ENCODE measurements around the gene CFAP68.
"Not testable (repeated sequence)": the region's sequence is repeated elsewhere in the genome, so short reads cannot be mapped to it uniquely, and the experiment has no call there.

CFAP68 gene

DNA sequence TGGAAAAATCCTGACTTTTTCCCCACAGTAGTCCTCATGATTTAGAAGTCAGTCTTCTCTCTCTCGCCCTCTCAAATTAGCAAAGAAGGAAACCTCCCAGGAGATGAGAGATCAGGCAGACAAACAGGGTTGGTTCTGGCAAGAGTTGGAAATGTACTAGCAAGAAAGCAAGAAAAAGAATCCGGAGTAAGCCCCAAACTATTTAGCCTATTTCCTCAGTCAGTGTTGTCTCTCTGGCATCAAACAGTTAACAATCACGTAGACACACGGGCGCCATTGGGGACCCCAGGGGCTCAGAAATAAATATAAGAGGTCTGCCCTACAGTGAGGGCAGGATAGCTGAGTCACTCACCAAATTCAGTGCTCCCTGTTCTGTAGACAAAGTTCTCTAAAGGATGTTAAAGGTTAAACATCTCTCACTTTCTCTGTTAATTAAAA is 44.0 kb downstream of the CFAP68 start:
- Histone ChIP-seq H3K4me3 (ENCODE audit: low read depth in 1 of 5, low read length in 5 of 5) (peak overlapping the region in 4 of 5 donors; percentile 1 to 43 (median 30)), H3K4me1 (ENCODE audit: control insufficient read depth in 5 of 5, insufficient read depth in 5 of 5, low read length in 5 of 5) (peaks cover 8 to 57% (median 47%) of the 10 kb centered on the region in 5 donors), H3K36me3 (ENCODE audit: control insufficient read depth in 5 of 5, insufficient read depth in 5 of 5, low read length in 5 of 5) (no peaks in the 10 kb centered on the region), H3K9me3 (ENCODE audit: control insufficient read depth in 5 of 5, low read length in 5 of 5) (no peaks in the 10 kb centered on the region), H3K9ac (ENCODE audit: low read length in 5 of 5) (peak overlapping the region; percentile 49 to 87 (median 64)), H3K27me3 (ENCODE audit: control insufficient read depth in 5 of 5, insufficient read depth in 4 of 5, low read length in 5 of 5) (no peaks in the 10 kb centered on the region), H3K27ac (ENCODE audit: low read depth, low read length) (peak overlapping the region; percentile 94)

DNA sequence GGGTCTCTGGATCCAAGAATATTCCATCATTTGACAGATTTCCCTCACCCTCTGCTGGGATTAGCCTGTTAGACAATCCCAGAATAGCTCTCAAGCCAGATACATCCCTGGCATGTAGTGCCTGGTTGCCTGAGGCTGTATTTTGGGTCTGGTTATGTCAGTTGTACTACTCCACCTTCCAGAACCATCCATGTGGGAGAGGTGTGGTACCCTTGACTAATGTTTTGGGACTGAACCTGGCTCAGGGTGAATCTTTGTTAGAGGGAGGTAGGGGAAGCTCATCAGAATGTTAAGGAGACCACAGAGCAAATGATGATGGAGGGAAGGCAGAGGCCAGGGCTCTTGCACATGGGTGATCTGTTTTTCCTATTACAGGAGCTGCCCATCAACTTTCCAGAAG is 44.6 kb downstream of the CFAP68 start:
- H3K27ac ChIP-seq (ENCODE audit: low read depth, low read length), result peak overlapping the region; percentile 94
- peak overlapping the region in 1 of 5 donors; percentile 21 for H3K4me3 ChIP-seq (ENCODE audit: low read depth in 1 of 5, low read length in 5 of 5)
- H3K27me3 ChIP-seq (ENCODE audit: control insufficient read depth in 5 of 5, insufficient read depth in 4 of 5, low read length in 5 of 5), result no peaks in the 10 kb centered on the region
- H3K36me3 ChIP-seq (ENCODE audit: control insufficient read depth in 5 of 5, insufficient read depth in 5 of 5, low read length in 5 of 5), result no peaks in the 10 kb centered on the region
- H3K9me3 ChIP-seq (ENCODE audit: control insufficient read depth in 5 of 5, low read length in 5 of 5), result no peaks in the 10 kb centered on the region
- H3K4me1 ChIP-seq (ENCODE audit: control insufficient read depth in 5 of 5, insufficient read depth in 5 of 5, low read length in 5 of 5), result peaks cover 8 to 52% (median 42%) of the 10 kb centered on the region in 5 donors
- H3K9ac ChIP-seq (ENCODE audit: low read length in 5 of 5), result peak overlapping the region; percentile 49 to 87 (median 64)

DNA sequence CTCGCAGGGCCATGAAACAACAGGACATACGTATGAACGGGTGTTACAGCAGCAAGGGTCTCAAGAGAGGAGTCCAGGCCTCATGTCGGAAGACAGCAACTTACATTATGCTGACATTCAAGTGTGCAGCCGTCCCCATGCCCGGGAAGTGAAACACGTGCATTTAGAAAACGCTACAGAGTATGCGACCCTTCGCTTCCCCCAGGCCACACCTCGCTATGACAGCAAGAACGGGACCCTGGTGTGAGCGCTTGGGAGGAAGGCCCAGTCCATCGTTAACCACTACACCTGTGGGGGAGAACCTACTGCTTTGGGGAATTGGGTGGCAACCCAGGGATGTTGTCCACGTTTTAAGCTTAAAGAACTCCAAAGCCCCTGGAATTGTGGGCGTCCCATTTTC is 46.6 kb downstream of the CFAP68 start:
- H3K4me3 ChIP-seq (ENCODE audit: low read depth in 1 of 5, low read length in 5 of 5), result peak overlapping the region in 4 of 5 donors; percentile 65 to 73 (median 69)
- no peaks in the 10 kb centered on the region for H3K9me3 ChIP-seq (ENCODE audit: control insufficient read depth in 5 of 5, low read length in 5 of 5)
- peaks cover 8 to 51% (median 41%) of the 10 kb centered on the region in 5 donors for H3K4me1 ChIP-seq (ENCODE audit: control insufficient read depth in 5 of 5, insufficient read depth in 5 of 5, low read length in 5 of 5)
- H3K36me3 ChIP-seq (ENCODE audit: control insufficient read depth in 5 of 5, insufficient read depth in 5 of 5, low read length in 5 of 5), result no peaks in the 10 kb centered on the region
- H3K27ac ChIP-seq (ENCODE audit: low read depth, low read length), result peak overlapping the region; percentile 94
- H3K27me3 ChIP-seq (ENCODE audit: control insufficient read depth in 5 of 5, insufficient read depth in 4 of 5, low read length in 5 of 5), result no peaks in the 10 kb centered on the region
- peak overlapping the region in 1 of 5 donors; percentile 44 for H3K9ac ChIP-seq (ENCODE audit: low read length in 5 of 5)

DNA sequence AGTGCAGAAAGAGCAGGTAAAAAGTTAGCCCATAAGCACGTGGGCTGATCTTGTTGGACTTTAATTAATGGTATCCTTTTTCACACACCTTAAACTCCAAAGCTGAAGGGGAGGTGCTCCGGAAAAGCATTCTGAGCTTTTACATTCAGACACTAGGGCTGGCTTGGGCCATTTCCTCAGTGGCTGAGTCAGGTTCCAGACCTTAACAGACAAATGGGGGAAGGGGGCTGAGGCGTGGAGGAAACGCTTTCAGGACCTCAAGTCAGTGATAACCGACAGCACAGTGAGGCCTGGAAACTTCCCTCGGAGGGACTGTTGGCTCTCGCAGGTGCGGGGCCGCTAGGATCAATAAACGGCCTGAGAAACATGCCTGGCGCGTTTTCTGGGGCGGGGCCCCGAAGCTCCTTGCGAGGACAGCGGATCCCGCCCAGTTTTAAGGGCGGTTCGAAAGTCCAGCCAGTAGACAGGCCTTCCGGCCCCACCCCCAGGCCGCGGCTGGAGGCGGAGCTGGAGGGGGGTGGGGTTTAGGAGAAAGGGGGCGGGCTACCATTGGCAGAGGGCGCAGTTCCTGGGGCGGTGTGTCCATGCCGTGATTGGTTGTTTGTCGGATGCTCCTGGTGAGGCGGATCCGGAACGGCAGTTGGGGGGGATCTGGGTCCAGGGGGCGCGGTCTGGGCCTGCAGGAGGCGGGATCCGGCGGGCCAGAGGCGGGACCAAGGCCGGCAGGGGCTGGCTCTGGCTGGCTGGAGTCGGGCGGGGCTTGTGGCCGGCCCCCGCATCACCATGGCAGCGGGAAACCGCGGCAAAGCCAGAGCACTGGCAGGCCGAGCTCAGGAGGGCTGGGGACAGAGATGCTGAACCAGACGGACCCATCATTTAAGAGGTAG is 47.4 kb downstream of the CFAP68 start:
- Histone ChIP-seq H3K9me3 (ENCODE audit: control insufficient read depth in 5 of 5, low read length in 5 of 5) (no peaks in the 10 kb centered on the region), H3K9ac (ENCODE audit: low read length in 5 of 5) (peak overlapping the region in 4 of 5 donors; percentile 44 to 76 (median 69)), H3K27me3 (ENCODE audit: control insufficient read depth in 5 of 5, insufficient read depth in 4 of 5, low read length in 5 of 5) (no peaks in the 10 kb centered on the region), H3K4me1 (ENCODE audit: control insufficient read depth in 5 of 5, insufficient read depth in 5 of 5, low read length in 5 of 5) (peaks cover 8 to 51% (median 41%) of the 10 kb centered on the region in 5 donors), H3K27ac (ENCODE audit: low read depth, low read length) (peak overlapping the region; percentile 94), H3K36me3 (ENCODE audit: control insufficient read depth in 5 of 5, insufficient read depth in 5 of 5, low read length in 5 of 5) (no peaks in the 10 kb centered on the region), H3K4me3 (ENCODE audit: low read depth in 1 of 5, low read length in 5 of 5) (peak overlapping the region; percentile 65 to 81 (median 71))

DNA sequence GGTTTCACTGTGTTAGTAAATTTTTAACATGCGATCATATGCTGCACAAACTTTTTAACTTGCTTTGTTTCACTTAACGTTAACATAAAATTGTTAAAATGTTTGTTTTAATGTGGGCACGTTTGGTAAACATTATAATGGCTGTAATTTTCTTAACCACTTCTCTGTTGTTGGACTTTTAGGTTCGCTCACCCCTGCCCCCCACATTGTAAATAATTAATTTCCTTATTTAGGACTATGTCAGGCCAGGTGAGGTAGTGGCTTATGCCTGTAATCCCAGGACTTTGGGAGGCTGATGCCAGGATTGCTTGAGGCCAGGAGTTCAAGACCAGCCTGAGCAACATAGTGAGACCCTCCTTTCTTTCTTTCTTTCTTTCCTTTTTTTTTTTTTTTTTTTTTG is 51.1 kb downstream of the CFAP68 start:
- Histone ChIP-seq H3K4me3 (ENCODE audit: low read depth in 1 of 5, low read length in 5 of 5) (no peak overlapping the region), H3K4me1 (ENCODE audit: control insufficient read depth in 5 of 5, insufficient read depth in 5 of 5, low read length in 5 of 5) (peaks cover 5 to 36% (median 28%) of the 10 kb centered on the region in 5 donors), H3K36me3 (ENCODE audit: control insufficient read depth in 5 of 5, insufficient read depth in 5 of 5, low read length in 5 of 5) (no peaks in the 10 kb centered on the region), H3K9ac (ENCODE audit: low read length in 5 of 5) (no peak overlapping the region), H3K27ac (ENCODE audit: low read depth, low read length) (no peak overlapping the region), H3K27me3 (ENCODE audit: control insufficient read depth in 5 of 5, insufficient read depth in 4 of 5, low read length in 5 of 5) (no peaks in the 10 kb centered on the region), H3K9me3 (ENCODE audit: control insufficient read depth in 5 of 5, low read length in 5 of 5) (no peaks in the 10 kb centered on the region)

DNA sequence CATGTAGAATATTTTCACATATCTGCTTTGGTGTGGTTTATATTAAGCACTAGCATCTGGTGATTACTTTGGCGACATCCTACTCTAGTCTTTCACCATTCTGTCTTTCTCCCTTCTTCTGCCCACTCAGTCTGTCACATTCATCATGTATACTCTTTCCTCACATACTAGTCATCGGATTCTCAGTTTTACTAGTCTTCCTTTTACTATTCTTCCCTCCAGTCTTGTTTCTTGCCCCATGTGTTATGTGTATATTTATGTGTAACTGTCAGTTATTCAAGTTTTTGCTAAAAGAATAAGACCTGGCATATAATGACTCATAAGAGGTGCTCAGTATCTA is 53.2 kb downstream of the CFAP68 start:
- Histone ChIP-seq H3K27ac (ENCODE audit: low read depth, low read length) (peak overlapping the region; percentile 92), H3K4me1 (ENCODE audit: control insufficient read depth in 5 of 5, insufficient read depth in 5 of 5, low read length in 5 of 5) (peaks cover 5 to 40% (median 33%) of the 10 kb centered on the region in 5 donors), H3K4me3 (ENCODE audit: low read depth in 1 of 5, low read length in 5 of 5) (no peak overlapping the region), H3K9me3 (ENCODE audit: control insufficient read depth in 5 of 5, low read length in 5 of 5) (no peaks in the 10 kb centered on the region), H3K9ac (ENCODE audit: low read length in 5 of 5) (no peak overlapping the region), H3K36me3 (ENCODE audit: control insufficient read depth in 5 of 5, insufficient read depth in 5 of 5, low read length in 5 of 5) (no peaks in the 10 kb centered on the region), H3K27me3 (ENCODE audit: control insufficient read depth in 5 of 5, insufficient read depth in 4 of 5, low read length in 5 of 5) (peaks cover 0 to 3% (median 0%) of the 10 kb centered on the region in 5 donors)

DNA sequence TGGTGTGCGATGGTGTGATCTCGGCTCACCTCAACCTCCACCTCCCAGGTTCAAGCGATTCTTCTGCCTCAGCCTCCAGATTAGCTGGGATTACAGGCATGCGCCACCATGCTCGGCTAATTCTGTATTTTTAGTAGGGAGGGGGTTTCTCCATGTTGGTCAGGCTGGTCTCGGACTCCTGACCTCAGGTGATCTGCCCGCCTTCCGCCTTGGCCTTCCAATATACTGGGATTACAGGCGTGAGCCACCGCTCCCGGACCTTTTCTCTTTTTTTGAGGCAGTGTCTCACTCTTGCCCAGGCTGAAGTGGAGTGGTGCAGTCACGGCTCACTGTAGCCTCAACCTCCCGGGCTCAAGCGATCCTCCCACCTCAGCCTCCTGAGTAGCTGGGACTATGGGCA is 53.8 kb downstream of the CFAP68 start:
- H3K27me3 ChIP-seq (ENCODE audit: control insufficient read depth in 5 of 5, insufficient read depth in 4 of 5, low read length in 5 of 5); H3K9ac ChIP-seq (ENCODE audit: low read length in 5 of 5); H3K4me3 ChIP-seq (ENCODE audit: low read depth in 1 of 5, low read length in 5 of 5); H3K9me3 ChIP-seq (ENCODE audit: control insufficient read depth in 5 of 5, low read length in 5 of 5); H3K36me3 ChIP-seq (ENCODE audit: control insufficient read depth in 5 of 5, insufficient read depth in 5 of 5, low read length in 5 of 5): not testable (repeated sequence)
- H3K4me1 ChIP-seq (ENCODE audit: control insufficient read depth in 5 of 5, insufficient read depth in 5 of 5, low read length in 5 of 5), result peaks cover 5 to 46% (median 39%) of the 10 kb centered on the region in 5 donors
- peak overlapping the region; percentile 92 for H3K27ac ChIP-seq (ENCODE audit: low read depth, low read length)

DNA sequence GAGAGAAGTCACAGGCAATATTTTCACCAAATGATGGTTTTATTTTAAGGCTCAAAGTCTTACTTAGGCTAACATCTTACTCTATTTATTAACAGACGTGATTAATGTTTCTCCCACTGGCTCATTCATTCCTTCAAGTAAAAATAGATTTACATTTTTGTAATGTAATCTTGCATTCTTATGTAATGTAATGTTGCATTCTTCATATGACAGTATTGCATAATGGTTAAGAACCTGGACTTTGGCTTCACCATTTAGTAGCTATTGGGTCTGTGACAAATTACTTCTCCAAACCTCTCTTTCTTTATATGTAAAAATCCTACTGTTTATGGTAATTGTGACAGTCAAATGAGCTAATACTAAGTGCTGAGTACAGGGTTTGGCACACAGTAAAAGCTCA is 54.5 kb downstream of the CFAP68 start:
- H3K4me3 ChIP-seq (ENCODE audit: low read depth in 1 of 5, low read length in 5 of 5), result no peak overlapping the region
- peak overlapping the region in 1 of 5 donors; percentile 63 for H3K9ac ChIP-seq (ENCODE audit: low read length in 5 of 5)
- H3K9me3 ChIP-seq (ENCODE audit: control insufficient read depth in 5 of 5, low read length in 5 of 5), result no peaks in the 10 kb centered on the region
- H3K27ac ChIP-seq (ENCODE audit: low read depth, low read length), result peak overlapping the region; percentile 92
- H3K36me3 ChIP-seq (ENCODE audit: control insufficient read depth in 5 of 5, insufficient read depth in 5 of 5, low read length in 5 of 5), result no peaks in the 10 kb centered on the region
- H3K4me1 ChIP-seq (ENCODE audit: control insufficient read depth in 5 of 5, insufficient read depth in 5 of 5, low read length in 5 of 5), result peaks cover 5 to 52% (median 46%) of the 10 kb centered on the region in 5 donors
- peaks cover 0 to 3% (median 0%) of the 10 kb centered on the region in 5 donors for H3K27me3 ChIP-seq (ENCODE audit: control insufficient read depth in 5 of 5, insufficient read depth in 4 of 5, low read length in 5 of 5)

DNA sequence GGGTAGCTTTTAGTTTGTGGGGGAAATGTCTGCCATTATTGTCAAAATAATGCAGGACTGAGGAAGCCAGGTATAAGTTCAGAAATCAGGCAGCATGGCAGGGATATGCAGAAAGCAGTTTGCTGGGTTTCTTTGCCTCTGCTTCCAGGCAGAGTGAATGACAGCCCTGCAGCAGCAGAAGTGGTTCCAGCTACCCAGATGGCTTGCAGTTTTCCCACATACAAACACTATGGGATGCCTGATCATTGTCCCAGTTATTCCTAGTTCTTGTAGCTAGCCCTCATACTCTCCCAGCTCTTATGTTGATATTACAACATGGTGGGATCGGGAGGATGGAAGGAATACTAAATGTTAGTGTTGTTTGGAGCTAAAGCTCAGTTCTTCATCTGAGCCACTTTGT is 55.0 kb downstream of the CFAP68 start:
- peak overlapping the region in 1 of 5 donors; percentile 63 for H3K9ac ChIP-seq (ENCODE audit: low read length in 5 of 5)
- no peaks in the 10 kb centered on the region for H3K9me3 ChIP-seq (ENCODE audit: control insufficient read depth in 5 of 5, low read length in 5 of 5)

More for the DNA sequence above, 55.0 kb downstream of the CFAP68 start:
- Histone ChIP-seq H3K27me3 (ENCODE audit: control insufficient read depth in 5 of 5, insufficient read depth in 4 of 5, low read length in 5 of 5) (peaks cover 0 to 3% (median 0%) of the 10 kb centered on the region in 5 donors), H3K4me3 (ENCODE audit: low read depth in 1 of 5, low read length in 5 of 5) (no peak overlapping the region), H3K27ac (ENCODE audit: low read depth, low read length) (peak overlapping the region; percentile 92), H3K4me1 (ENCODE audit: control insufficient read depth in 5 of 5, insufficient read depth in 5 of 5, low read length in 5 of 5) (peaks cover 5 to 54% (median 49%) of the 10 kb centered on the region in 5 donors), H3K36me3 (ENCODE audit: control insufficient read depth in 5 of 5, insufficient read depth in 5 of 5, low read length in 5 of 5) (no peaks in the 10 kb centered on the region)
